ENCODE results near the gene C1orf226.
"Not testable (repeated sequence)": the region's sequence is repeated elsewhere in the genome, so short reads cannot be mapped to it uniquely, and the experiment has no call there.

The C1orf226 gene, protein sequence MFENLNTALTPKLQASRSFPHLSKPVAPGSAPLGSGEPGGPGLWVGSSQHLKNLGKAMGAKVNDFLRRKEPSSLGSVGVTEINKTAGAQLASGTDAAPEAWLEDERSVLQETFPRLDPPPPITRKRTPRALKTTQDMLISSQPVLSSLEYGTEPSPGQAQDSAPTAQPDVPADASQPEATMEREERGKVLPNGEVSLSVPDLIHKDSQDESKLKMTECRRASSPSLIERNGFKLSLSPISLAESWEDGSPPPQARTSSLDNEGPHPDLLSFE

DNA sequence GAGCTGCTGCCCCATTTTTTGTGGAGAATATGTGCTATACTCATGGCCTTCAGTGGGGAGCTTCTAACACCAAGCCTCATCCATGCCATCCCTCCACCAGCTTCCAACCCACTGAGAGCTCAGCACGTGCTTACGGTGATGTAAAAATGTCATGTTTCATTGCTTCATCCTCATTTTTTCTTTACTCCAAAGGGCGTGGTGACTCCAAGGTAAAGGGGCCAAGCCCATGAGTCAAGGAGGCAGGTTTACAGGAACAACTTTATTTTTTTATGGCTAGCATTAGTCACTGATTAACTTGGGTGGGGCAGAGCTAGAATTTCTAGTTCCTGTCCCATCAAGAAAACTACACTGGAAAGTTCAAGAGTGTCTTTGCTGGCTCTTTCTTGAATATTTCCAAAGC lies at the start of gene C1orf226:
Gene C1orf226 (plus strand): TSS at position 346 of the 400 bp plus-strand sequence. CDS start 174 bp downstream, outside the sequence.
- DNase-seq (ENCODE audit: low spot score) = no peak

DNA sequence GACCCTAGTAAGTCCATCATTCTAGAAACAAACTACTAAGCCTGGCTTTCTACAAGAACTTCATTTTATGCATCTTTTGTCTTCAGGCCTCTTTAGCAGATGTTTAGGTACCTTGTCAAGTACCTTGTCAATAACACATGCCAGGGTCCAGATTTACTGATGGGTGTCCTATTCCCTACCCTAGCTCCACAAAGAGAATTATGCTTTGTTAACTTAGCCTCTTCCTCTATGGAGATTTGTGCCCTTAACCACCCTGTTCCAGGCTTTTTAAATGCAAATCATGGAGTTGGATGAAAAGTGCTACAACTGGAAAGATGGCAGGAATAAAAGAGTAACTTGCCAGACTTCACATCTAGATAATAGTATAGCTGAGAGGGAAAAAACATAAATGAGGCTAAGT lies 47.5 kb upstream of the C1orf226 start:
- DNase-seq (ENCODE audit: low spot score) = no peak

DNA sequence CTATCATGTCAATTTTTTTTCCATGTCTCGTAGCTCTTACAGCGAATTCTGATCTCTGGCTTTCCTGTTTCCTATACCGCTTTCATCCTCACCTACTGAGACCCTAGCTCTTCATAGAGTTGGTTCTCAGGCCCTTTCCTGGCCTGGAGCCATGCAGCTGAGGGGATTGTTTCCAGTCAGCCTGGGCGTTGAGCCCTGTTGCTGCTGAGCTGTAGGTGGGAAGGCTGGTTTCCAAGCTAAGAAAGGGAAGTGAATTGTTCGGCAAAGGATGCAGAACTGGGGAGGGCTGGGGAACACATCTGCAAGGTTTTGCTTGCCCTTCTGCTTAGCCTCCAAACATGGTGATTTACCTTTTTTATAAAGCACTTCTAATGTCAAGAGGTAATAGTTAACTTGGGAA lies 46.4 kb upstream of the C1orf226 start:
- DNase-seq (ENCODE audit: low spot score) = no peak

DNA sequence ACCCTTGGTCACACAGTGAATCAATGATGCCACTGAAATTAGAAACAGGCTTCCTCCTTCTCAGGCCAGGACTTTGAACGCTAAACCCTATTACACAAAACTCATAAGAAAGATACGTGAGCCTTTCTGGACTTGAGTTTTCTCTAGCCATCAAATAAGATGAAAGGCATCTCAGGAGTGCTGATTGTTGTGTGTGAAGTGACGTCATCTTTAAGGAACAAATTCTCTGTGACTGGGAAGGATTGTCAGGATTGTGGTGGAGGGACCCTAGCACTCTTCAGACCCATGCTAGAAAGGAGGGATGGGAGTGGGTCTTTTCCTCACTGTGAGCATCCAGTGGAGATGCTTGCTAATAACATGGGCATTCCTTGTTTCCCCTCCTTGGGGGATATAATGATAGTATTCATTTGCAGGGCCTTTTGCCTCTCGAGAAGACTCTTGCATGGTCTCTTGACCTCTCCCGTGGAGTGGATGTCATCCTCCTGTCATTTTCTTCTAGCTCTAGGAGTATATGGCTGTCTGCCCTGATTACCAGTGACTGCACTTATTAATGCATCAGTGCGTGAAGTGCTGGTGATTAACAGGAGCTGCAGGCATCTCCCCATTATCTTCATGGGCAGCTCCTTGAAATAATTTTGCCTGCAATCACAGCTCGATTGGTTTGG lies 44.8 kb upstream of the C1orf226 start:
- DNase-seq (ENCODE audit: low spot score) = no peak

DNA sequence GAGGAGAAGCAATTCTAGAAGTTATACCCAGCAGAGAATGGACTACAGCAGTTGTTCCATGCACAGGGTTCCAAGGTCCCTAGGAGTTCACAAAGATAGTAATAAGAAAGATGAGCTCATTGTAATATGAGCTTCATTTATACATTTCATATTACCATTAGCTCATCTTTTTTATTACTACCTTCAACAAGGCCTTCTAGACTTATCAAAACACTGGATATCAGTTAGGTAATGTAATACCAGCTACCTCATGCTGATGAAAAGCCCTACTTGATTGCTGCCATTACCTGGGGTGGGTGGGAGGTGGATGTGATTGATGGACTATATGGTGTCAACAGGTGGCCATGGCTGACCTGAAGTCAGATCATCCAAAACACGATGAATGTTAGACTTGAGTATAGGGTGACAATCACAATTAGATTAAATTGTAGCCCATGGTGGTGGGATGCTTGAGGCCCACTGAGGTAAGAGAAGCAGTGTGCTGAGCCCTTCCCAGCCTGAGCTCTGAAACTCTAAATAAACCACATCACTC lies 39.0 kb upstream of the C1orf226 start:
- DNase-seq (ENCODE audit: low spot score) = no peak

DNA sequence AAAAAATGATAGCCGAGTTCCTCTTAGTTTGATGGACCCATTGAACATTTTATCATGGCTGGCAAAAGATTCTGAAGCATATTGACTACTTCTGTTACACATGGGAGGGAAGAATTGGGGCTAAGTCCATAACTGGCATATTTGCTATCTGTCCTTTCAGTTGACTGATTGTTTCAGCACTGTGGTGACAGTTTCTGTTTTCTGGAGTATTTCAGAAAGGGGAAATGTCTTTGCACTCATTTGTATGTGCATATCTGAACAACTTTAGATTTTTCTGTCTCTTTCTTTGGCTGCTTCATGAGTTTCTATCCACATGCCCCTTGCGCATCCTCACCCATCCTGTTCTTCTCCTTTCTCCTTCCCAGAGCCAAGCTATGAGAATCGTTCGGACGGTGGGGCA lies 38.1 kb upstream of the C1orf226 start:
- DNase-seq (ENCODE audit: low spot score) = no peak

DNA sequence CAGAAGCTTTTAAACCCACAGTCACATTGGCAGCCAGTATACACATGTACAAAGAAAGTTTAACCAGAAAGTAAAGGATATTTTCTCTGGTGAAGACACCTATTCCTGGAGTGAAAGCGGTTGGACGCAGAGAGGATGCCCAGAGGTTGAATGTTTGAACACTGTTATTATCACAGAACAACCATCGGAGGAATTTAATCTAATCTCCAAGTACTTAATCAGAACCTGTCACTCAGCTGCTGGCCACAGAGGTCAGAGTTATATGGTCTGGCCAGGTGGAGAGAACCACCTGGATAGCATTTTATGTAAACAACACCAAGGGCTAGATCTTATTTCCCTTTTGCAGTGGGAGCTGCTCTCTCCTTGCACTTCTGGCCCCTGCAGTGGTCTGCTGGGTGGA lies 34.2 kb upstream of the C1orf226 start:
- no peak for DNase-seq (ENCODE audit: low spot score)

DNA sequence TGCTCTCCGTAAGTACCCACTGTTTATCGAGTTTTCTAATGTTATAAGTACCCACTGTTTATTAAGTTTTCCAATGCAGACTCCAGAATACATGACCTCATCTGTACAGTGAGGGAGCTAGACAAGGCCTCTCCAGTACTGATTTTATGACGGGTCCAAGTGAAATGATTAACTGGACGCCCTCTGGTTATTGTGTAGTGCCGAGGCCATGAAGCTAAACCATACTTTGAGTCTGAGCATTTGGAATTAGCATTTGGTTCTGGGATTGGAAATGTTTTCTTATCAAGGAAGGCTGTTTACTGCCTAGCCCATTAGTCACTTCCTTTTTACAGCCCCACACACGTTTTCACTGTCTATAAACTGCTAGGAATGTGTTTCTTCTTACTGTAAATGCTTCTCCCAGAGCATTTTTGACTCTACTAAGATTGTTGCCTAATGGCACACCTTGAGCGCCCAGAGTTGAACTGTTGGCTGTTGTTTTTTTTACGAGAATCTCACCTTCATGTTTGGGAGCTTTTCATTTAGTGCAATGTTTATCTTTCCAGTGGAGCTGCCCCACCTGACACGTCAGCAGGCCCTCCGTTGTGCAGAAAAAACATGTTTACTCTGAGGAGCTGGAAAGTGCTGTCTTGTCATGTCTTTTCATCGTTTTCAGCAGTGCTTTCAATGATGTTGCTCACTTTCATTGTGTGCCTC lies 31.7 kb upstream of the C1orf226 start:
- peak; percentile 81 for DNase-seq (ENCODE audit: low spot score)

DNA sequence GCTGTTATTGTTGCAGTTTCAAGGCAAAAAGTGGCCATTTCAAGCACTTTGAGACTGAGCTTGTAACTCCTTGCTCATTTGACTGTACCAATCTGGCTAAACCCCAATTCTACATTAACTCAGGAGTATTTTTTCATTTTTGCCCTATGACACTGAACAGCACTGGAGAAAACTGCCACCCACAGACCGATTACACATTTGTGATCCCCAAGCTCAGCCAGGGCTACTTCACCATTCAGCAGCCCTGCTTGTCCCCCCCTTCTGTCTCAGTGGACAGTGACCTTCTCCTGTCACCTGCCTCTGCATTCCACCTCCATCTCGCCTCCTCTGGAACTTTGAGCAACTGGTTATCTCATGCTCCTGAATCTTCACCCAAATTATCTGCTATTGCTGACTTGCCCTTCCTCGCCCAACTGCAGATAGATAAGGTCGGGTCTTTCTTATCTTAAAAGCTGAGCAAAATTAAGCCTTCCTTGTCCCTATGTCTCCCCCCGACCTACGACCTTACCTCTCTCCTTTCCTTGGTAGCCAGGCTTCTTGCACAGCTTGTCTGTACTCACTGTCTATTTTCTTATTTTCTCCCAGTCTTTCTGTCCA lies 30.2 kb upstream of the C1orf226 start:
- DNase-seq (ENCODE audit: low spot score) = no peak

DNA sequence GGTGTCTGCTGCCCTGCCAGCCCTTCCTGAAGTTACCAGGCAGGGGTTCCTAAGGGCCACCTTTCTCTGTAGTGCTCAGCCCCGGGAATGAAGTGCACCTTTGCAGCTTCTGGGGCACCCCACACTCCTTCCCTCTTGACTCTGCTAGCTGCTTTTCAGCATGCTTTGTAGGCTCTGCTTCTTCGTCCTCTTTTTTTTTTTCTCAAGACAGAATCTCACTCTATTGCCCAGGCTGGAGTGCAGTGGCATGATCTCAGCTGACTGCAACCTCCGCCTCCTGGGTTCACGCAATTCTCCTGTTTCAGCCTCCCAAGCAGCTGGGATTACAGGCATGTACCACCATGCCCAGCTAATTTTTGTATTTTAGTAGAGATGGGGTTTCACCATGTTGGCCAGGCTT lies 29.7 kb upstream of the C1orf226 start:
- DNase-seq (ENCODE audit: low spot score) = not testable (repeated sequence)

DNA sequence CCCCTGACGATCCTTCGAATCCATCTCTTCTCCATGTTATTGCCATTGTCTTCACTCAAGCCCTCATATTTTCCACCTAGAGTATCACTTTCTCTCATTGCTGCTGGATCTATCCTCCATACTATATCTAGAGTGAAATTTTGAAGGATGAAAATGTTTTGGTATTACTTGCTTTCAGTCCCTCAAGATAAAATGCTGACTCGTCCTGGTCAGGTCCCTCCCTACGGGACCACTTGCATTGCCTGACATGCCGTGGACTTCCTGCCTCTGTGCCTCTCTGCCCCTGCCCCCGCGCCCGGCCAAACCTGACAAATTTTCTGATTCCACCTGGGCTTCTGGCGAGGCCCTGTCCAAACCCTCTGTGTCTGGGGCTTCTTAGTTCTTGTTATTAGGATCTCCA lies 28.4 kb upstream of the C1orf226 start:
- no peak for DNase-seq (ENCODE audit: low spot score)

DNA sequence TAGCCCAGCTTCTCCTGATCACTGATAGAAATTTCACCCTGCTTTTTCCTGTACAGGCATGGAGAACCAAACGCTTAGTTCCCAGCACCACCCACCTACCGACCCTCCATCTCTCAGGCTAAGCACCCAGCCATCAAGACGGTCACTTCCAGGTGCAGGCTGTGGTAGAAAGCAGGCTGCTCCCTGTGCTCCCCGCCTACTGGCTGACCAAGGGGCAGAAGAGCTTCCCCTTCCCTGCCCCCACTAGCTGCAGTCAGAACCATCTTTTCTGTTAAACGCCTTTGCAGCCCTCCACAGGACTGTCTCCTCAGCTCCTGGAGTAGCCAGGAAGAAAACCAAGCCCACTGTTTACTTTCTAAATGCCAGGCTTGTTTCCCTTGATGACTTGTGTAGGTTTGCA lies 27.8 kb upstream of the C1orf226 start:
- DNase-seq (ENCODE audit: low spot score) = no peak

DNA sequence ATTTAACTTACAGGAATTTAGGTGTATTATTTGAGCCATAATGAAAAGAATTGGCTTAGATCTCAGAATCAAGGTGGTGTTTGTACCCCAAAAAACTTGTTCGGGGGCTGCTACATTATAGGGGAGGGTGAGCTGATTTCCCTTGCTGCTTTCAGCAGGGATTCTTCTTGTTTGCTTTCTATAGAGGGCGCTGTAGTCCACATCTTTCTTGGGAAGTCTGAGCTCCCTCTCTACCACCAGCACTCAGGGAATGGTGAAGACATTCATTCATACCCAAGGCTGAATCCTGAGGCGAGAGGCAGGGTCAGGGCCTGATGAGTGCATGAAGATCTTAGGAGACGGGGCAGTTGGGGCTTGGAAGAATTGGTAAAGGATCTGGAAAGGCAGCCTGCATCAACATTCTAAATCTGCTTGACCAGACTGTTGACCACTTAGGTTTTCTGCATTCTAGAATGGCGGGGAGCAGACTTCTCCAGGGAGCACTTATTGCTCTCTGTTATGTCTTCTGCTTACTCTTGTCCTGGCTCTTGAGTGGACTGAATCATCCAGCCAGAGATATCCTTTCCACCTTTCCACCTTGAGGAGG lies 23.8 kb upstream of the C1orf226 start:
- peak; percentile 50 for DNase-seq (ENCODE audit: low spot score)

DNA sequence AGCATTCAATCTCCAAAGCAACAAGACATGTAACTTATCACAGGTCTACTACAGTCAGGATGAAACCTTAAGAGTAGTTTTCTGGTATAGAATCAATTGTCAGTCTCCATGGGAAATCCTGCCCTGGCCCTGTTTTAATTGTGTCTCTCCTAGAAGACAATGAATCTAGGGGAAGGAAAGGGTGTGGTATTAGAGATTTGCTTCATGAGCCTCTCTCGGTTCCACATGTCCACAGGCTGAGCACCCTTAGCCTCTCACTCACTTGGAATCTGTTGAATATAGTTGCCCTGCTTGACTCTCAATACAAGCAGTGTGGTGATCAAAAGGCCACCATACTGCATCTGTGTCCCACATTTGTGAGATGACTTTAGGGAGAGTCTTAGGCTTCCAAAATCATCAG lies 22.6 kb upstream of the C1orf226 start:
- DNase-seq (ENCODE audit: low spot score) = no peak

DNA sequence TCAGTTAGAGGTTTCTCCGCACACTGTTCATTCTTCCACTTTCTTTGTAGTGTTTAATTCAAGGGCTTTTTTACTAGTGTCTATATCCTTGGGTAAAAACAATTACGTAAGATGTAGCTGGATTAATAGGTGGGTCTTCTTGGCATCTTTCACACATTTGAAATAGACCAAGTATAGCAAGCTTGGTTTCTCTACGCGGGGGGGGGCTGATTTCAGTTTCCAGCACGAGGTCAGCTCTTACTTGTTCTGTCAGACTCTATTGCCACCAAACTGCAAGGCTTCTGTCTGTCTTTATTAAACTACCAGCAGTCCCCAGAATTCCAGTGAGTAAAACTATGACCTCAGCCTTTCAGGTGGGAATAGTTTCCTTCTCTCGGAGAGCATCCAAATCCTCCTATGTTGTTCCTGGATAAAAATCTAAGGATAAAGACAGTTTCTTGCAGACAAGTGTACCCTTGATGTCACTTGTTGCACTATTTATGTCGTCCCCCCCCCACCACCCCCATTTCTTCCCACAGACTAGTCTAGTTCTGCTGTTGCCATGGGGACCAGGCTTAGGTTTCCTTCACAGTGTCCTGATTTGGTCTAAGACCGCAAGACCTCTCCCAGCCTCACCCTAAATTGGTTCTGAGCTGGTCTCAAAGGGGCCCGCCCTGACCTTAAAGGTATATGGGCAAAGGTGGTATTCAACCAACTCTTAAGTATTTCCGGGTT lies 21.8 kb upstream of the C1orf226 start:
- DNase-seq (ENCODE audit: low spot score) = no peak

DNA sequence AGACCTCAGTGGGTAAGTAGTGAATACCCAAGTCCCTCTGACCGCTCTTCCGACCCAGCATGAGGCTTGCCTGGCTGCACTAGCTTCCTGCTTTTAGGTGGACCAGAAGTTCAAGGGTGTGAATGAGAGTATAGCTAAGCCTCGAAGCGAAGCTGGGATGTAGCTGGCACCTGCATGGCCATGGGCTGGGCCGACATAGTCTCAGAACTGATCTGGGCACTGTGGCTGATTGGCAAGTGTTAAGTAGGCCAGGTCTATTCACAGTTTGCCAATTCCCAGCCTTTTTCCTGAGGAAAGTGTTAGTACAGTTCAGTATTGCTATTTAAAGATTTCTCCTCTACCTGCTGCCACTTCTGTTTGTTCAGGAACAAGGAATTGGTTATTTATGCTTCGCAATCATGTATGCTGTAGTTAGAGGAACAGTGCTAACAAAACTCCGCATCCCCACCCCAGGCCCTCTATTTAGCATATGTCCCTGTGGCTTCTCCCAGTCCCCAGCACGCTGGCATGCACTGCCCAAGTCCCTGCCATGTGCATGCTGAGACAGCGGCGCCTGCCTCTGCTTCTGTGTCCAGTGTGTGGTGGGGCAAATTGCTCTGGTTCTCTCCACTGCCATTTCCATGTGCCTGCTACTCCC lies 21.2 kb upstream of the C1orf226 start:
- DNase-seq (ENCODE audit: low spot score) = no peak

DNA sequence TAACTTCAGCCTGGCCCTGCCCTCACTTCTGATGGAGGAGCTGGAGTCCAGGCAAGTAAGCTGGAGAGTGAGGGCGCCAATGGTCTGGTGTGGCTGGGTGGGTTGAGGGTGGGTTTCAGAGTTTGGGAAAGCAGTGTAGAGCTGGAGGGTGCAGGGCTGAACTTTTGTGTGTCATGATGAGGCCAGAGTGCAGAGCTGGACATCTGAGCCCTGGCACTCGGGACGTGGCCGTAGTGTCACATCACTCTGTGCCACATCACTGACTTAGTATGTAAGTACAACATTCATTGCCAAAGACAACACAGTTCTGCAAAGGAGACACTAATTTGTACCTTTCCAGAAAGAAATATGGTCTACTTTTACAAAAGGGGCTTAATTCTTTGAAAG lies 20.7 kb upstream of the C1orf226 start:
- DNase-seq (ENCODE audit: low spot score) = no peak

DNA sequence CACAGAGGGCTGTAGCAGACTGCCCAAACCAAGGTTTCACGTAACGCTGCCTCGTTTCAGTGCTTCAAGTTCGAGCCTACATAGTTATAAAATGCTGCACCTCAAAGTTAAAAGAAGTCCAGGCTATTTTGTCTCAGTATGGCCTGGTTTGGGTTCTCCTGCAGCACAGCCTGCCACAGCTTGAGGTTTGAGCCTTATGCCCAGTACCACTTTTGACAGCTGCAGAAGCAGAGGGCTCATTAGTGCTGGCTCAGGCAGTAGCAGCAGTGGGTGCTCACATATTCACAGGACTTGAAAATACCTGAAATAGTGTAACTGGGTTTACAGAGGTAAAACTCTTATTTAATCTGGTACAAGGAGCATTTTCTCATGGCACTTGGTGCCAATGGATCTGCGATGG lies 20.2 kb upstream of the C1orf226 start:
- no peak for DNase-seq (ENCODE audit: low spot score)

DNA sequence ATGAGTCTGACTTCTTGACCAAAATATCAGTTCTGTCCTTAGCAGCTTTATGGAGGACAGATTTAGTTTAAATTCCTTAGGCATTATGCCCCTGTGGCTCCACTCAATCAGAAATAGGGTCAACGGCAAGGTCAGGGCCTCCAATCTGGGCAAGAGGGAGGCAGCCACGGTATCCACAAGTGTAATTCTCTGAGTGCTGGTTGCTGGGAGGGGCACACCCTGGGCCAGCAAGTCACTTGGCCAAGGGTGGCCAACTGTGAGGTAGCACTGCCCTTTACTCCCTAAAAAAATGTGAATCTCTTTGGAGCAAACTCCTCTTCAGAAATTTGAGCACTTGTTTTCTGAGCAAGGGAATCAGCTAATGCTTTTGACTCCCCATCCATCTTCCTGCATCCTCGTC lies 17.7 kb upstream of the C1orf226 start:
- no peak for DNase-seq (ENCODE audit: low spot score)

DNA sequence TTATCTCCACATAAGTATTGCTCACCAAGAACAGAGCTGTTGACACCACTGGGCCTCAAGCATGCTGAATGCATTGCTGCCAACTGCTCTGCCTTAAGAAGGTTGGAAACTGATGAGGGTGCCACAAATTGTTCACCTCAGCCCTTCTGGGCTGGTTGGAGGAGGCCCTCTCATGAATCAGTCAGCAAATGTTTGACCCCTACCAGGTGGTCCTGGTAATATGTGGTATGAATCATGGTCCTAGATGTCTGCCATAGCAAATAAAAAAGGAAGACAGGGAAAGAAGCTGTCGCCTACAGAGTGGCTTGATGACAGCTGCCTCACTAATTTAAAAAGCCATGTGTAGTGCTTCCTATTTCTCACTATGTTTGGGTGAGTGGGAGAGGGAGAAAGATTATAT lies 17.0 kb upstream of the C1orf226 start:
- DNase-seq (ENCODE audit: low spot score) = no peak

Measured in AG08395 (cell line).